HG03575 (cell line): Measurements from ENCODE around the gene CSTF1.

Experiments
- ATAC-seq: cut with Tn5 transposase; IDR thresholded peaks from one replicate; pipeline ENCODE4 v1.9.1; 2021; ENCODE audit not compliant: unreplicated experiment, insufficient number of reproducible peaks, low FRiP score; ENCODE audit errors: extremely low read depth

Gene CSTF1

GRCh38 chr20:56422824-56423189 lies 30.4 kb downstream of the CSTF1 start:
- no peak for ATAC-seq

GRCh38 chr20:56423211-56423610 lies 30.8 kb downstream of the CSTF1 start:
- ATAC-seq = no peak

GRCh38 chr20:56423886-56424285 lies 31.4 kb downstream of the CSTF1 start:
- no peak for ATAC-seq

GRCh38 chr20:56424931-56425330 lies 32.5 kb downstream of the CSTF1 start:
- no peak for ATAC-seq

- ATAC-seq = no peak
Observed at GRCh38 chr20:56426026-56426425, 33.6 kb downstream of the CSTF1 start.

GRCh38 chr20:56426926-56427325 lies 34.5 kb downstream of the CSTF1 start:
- ATAC-seq = no peak

GRCh38 chr20:56427797-56428196 lies 35.4 kb downstream of the CSTF1 start:
- no peak for ATAC-seq

GRCh38 chr20:56428410-56428809 lies 36.0 kb downstream of the CSTF1 start:
- ATAC-seq = no peak

GRCh38 chr20:56428881-56429280 lies 36.4 kb downstream of the CSTF1 start:
- ATAC-seq = no peak

- no peak for ATAC-seq
Observed at GRCh38 chr20:56429502-56429901, 37.1 kb downstream of the CSTF1 start.

- no peak for ATAC-seq
Observed at GRCh38 chr20:56429941-56430340, 37.5 kb downstream of the CSTF1 start.

GRCh38 chr20:56430461-56430860 lies 38.0 kb downstream of the CSTF1 start:
- ATAC-seq = no peak

- ATAC-seq = no peak
Observed at GRCh38 chr20:56430957-56431356, 38.5 kb downstream of the CSTF1 start.

- ATAC-seq = no peak
Observed at GRCh38 chr20:56431471-56431870, 39.0 kb downstream of the CSTF1 start.

- no peak for ATAC-seq
Observed at GRCh38 chr20:56433221-56433879, 40.9 kb downstream of the CSTF1 start.

- no peak for ATAC-seq
Observed at GRCh38 chr20:56433880-56434255, 41.4 kb downstream of the CSTF1 start.

- ATAC-seq = no peak
Observed at GRCh38 chr20:56437196-56437960, 44.9 kb downstream of the CSTF1 start.

GRCh38 chr20:56438284-56438683 lies 45.8 kb downstream of the CSTF1 start:
- no peak for ATAC-seq

GRCh38 chr20:56439771-56440291 lies 47.4 kb downstream of the CSTF1 start:
- ATAC-seq = no peak

GRCh38 chr20:56440346-56441007 lies 48.0 kb downstream of the CSTF1 start:
- no peak for ATAC-seq
